Panc1 (cell line): ENCODE results near the gene CRIP2. TPM values are rescaled to one million over a fixed set of nuclear protein-coding genes. Genes with fewer than 3 reads are reported as not detected.

Source experiments
- ATAC-seq: fragments of 200-7000 bp; cut with Tn5 transposase; 2 replicates; pipeline ENCODE4 v1.9.1; 2020; ENCODE audit warnings: mild to moderate bottlenecking, moderate library complexity
- BruUV-seq: library from RNA; stranded (reverse); fragments of 400-500 nt; replicated peaks from 2 replicates; lab custom pipeline; 2021; lab: Mats Ljungman, UMichigan
- CTCF ChIA-PET: fragments of 300-600 bp; sonication (Branson Sonifier 250); formaldehyde crosslinking; loops from one replicate; lab custom pipeline; 2022; ENCODE audit warnings: antibody characterized with exemption; lab: Charles Lee
- POLR2A ChIA-PET: fragments of 300-600 bp; sonication (Branson Sonifier 250); formaldehyde crosslinking; loops from one replicate; lab custom pipeline; 2022; ENCODE audit warnings: antibody characterized with exemption; lab: Charles Lee
- DNase-seq: peaks from one replicate; pipeline ENCODE4 v3.0.0-alpha.2; 2010; ENCODE audit warnings: low read depth, low spot score
- H3K27ac ChIP-seq: 2 replicates; pipeline ENCODE4 v1.5.1; 2011; ENCODE audit warnings: mild to moderate bottlenecking, low read length, inconsistent platforms
- H3K27me3 ChIP-seq: fragments of 200-500 bp; sonication (Bioruptor generic); 2 replicates; pipeline ENCODE4 v1.6.0; 2014; ENCODE audit warnings: low read length, inconsistent platforms; ENCODE audit not compliant: control insufficient read depth, insufficient read depth
- H3K36me3 ChIP-seq: fragments of 200-500 bp; sonication (Bioruptor generic); 2 replicates; pipeline ENCODE4 v1.5.1; 2014; ENCODE audit warnings: inconsistent platforms, mild to moderate bottlenecking, low read length, moderate library complexity; ENCODE audit not compliant: control insufficient read depth, insufficient read depth
- H3K4me1 ChIP-seq: 2 replicates; pipeline ENCODE4 v1.5.1; 2011; ENCODE audit warnings: inconsistent platforms, mild to moderate bottlenecking, low read length, moderate library complexity; ENCODE audit not compliant: control insufficient read depth, insufficient read depth
- H3K4me3 ChIP-seq, 2 experiments: 2 replicates each; pipeline ENCODE4 v1.5.1; 2011 to 2012; ENCODE audit warnings: low read depth in 2 of 2, low read length in 2 of 2, mild to moderate bottlenecking in 2 of 2, inconsistent platforms in 1 of 2, moderate library complexity in 1 of 2
- H3K9me3 ChIP-seq: fragments of 200-500 bp; sonication (Bioruptor generic); 2 replicates; pipeline ENCODE4 v1.5.1; 2014; ENCODE audit warnings: low read depth, mild to moderate bottlenecking, inconsistent platforms, low read length, moderate library complexity; ENCODE audit not compliant: control insufficient read depth, insufficient read depth
- CTCF ChIP-seq: fragments of 450-650 bp; IDR thresholded peaks from 2 replicates; pipeline ENCODE4 v1.5.1; 2017; ENCODE audit warnings: mild to moderate bottlenecking
- POLR2AphosphoS5 ChIP-seq: IDR thresholded peaks from 2 replicates; pipeline ENCODE4 v1.6.1; 2012; ENCODE audit warnings: mild to moderate bottlenecking, low read depth, low read length, moderate library complexity
- SIN3A ChIP-seq: IDR thresholded peaks from 2 replicates; pipeline ENCODE4 v1.6.1; 2012; ENCODE audit warnings: low read depth, mild to moderate bottlenecking, low read length, moderate library complexity, borderline replicate concordance; ENCODE audit not compliant: insufficient read depth
- TCF7L2 ChIP-seq: IDR thresholded peaks from 2 replicates; pipeline ENCODE4 v1.6.1; 2011; ENCODE audit warnings: mild to moderate bottlenecking, low read depth, low read length, inconsistent platforms
- in situ Hi-C: cut with HindIII; loops from 2 replicates; pipeline ENCODE4 v1.10.0; 2016; ENCODE audit warnings: low sequenced_read_pairs, low pct_unique_long_range_greater_than_20kb
- intact Hi-C: fragments of 100-400 bp; cut with micrococcal nuclease; formaldehyde crosslinking; loops from one replicate; pipeline ENCODE4 v1.10.0; 2022; ENCODE audit not compliant: unreplicated experiment
- total RNA-seq: library from RNA; stranded (reverse); gene quantifications from one replicate; pipeline ENCODE4 v1.2.1, GENCODE V29; 2021; ENCODE audit not compliant: unreplicated experiment
- TF ChIP-seq, protein P1 (sequence below), 2 experiments: IDR thresholded peaks; 2 replicates each; pipeline ENCODE4 v1.6.1; 2011 to 2012; ENCODE audit warnings: low read depth in 2 of 2, control low read depth in 1 of 2, low read length in 1 of 2, mild to moderate bottlenecking in 1 of 2, moderate library complexity in 1 of 2; ENCODE audit not compliant: insufficient read depth in 1 of 2

The CRIP2 gene
- total RNA-seq, 1 experiment from 2014 or later: 280 TPM

- in situ Hi-C loops: no loop called here
- peaks cover 41% of the 10 kb centered on the region for H3K4me1 ChIP-seq
- H3K27me3 ChIP-seq: no peaks in the 10 kb centered on the region
- ATAC-seq: peak; percentile 18; the same call in 1 of the 2 replicates
- TF ChIP-seq, protein P1, sequence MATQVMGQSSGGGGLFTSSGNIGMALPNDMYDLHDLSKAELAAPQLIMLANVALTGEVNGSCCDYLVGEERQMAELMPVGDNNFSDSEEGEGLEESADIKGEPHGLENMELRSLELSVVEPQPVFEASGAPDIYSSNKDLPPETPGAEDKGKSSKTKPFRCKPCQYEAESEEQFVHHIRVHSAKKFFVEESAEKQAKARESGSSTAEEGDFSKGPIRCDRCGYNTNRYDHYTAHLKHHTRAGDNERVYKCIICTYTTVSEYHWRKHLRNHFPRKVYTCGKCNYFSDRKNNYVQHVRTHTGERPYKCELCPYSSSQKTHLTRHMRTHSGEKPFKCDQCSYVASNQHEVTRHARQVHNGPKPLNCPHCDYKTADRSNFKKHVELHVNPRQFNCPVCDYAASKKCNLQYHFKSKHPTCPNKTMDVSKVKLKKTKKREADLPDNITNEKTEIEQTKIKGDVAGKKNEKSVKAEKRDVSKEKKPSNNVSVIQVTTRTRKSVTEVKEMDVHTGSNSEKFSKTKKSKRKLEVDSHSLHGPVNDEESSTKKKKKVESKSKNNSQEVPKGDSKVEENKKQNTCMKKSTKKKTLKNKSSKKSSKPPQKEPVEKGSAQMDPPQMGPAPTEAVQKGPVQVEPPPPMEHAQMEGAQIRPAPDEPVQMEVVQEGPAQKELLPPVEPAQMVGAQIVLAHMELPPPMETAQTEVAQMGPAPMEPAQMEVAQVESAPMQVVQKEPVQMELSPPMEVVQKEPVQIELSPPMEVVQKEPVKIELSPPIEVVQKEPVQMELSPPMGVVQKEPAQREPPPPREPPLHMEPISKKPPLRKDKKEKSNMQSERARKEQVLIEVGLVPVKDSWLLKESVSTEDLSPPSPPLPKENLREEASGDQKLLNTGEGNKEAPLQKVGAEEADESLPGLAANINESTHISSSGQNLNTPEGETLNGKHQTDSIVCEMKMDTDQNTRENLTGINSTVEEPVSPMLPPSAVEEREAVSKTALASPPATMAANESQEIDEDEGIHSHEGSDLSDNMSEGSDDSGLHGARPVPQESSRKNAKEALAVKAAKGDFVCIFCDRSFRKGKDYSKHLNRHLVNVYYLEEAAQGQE (IDR thresholded peaks at IDR 0.05; ENCODE audit: insufficient read depth in 1 of 2, low read depth in 2 of 2, low read length in 1 of 2): no peak
- no peak for TF ChIP-seq CTCF
- no peak for TF ChIP-seq SIN3A
- no peak for TF ChIP-seq POLR2AphosphoS5
- TF ChIP-seq TCF7L2: no peak
- ChIA-PET CTCF (interaction anchor here (1.3 kb wide), 1 partner anchor 17 kb away, joined by 3 read pairs; the partner anchor contains the start of gene CRIP1), POLR2A (no interaction called here)
- H3K4me3 ChIP-seq: no peak overlapping the region
- DNase-seq: no peak
- H3K27ac ChIP-seq: no peak overlapping the region
- intact Hi-C loops: no loop called here
- H3K36me3 ChIP-seq: no peaks in the 10 kb centered on the region
- H3K9me3 ChIP-seq: no peaks in the 10 kb centered on the region
- BruUV-seq: no TSS peak
These were observed 5.9 kb upstream of the CRIP2 start for GRCh38 chr14:105468621-105469241.

DNA sequence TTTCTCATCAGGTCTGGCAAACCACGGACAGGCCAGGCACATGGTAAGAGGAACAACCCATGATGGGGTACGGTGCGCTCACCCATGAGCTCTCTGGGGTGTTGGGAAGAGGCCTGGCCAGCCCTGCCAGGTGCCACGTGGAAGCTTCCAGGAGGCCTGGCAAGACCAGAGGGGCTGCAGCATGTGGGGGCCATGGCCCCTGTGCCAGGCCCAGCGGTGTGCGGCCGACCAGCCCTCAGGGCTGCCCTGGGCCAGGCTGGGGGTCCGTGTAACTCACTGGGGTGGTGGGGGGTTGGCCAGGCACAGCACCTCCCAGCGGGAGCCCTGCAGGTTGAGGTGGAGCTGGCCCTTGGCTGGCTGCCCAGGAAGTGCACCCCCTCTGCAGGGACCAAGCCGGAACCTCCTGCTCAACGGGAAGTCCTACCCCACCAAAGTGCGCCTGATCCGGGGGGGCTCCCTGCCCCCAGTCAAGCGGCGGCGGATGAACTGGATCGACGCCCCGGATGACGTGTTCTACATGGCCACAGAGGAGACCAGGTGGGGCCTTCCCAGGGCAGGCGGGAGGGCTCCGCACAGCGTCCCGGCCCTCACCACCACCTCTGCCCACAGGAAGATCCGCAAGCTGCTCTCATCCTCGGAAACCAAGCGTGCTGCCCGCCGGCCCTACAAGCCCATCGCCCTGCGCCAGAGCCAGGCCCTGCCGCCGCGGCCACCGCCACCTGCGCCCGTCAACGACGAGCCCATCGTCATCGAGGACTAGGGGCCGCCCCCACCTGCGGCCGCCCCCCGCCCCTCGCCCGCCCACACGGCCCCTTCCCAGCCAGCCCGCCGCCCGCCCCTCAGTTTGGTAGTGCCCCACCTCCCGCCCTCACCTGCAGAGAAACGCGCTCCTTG, 4.9 kb upstream of the CRIP2 start:
- Histone ChIP-seq H3K27me3 (no peaks in the 10 kb centered on the region), H3K4me1 (peaks cover 41% of the 10 kb centered on the region), H3K9me3 (no peaks in the 10 kb centered on the region), H3K4me3 (no peak overlapping the region), H3K36me3 (no peaks in the 10 kb centered on the region; the same call in 1 of the 2 replicates), H3K27ac (no peak overlapping the region)
- CTCF ChIA-PET: interaction anchor here (0.5 to 1.6 kb wide), 4 partner anchors 11 to 211 kb away, joined by 3 to 7 read pairs (median 4); partner anchors contain the start of gene CRIP1
- no peak for TF ChIP-seq SIN3A
- TF ChIP-seq, protein P1 (IDR thresholded peaks at IDR 0.05; ENCODE audit: insufficient read depth in 1 of 2, low read depth in 2 of 2, low read length in 1 of 2): no peak
- no peak for TF ChIP-seq TCF7L2
- POLR2A ChIA-PET: interaction anchor here (0.7 to 0.9 kb wide), 2 partner anchors 20 to 54 kb away, joined by 3 read pairs; no protein-coding TSS in a partner anchor
- intact Hi-C loops: no loop called here
- in situ Hi-C loops: no loop called here
- ATAC-seq: no peak
- DNase-seq: no peak
- no TSS peak for BruUV-seq
